DND-41 (cell line): ENCODE data around the gene SLC22A1.

Experiments used
- CTCF ChIP-seq: IDR thresholded peaks from 2 replicates; pipeline ENCODE4 v1.5.1; 2012; ENCODE audit warnings: borderline replicate concordance, low read length, moderate library complexity, mild to moderate bottlenecking; ENCODE audit not compliant: poor library complexity, severe bottlenecking; ENCODE audit errors: extremely low read depth
- EZH2 ChIP-seq: IDR thresholded peaks from 3 replicates; pipeline ENCODE4 v1.6.1; 2012; ENCODE audit warnings: borderline replicate concordance, low read depth, mild to moderate bottlenecking, moderate library complexity, low read length, inconsistent platforms; ENCODE audit not compliant: severe bottlenecking

- TF ChIP-seq CTCF (no peak), EZH2 (no peak)
These were observed 45.6 kb upstream of the SLC22A1 start for GRCh38 chr6:160076009-160076408.
